Spleen (tissue), 11 donors: ENCODE data around the gene LRRK1. TPM values are rescaled to one million over a fixed set of nuclear protein-coding genes. Genes with fewer than 3 reads are reported as not detected.

Experiments
- DNase-seq: peaks from one replicate; pipeline ENCODE4 v3.0.0-alpha.2; 2020
- H3K27ac ChIP-seq, 8 donors: fragments of 200-600 bp; sonication (generic) in 7 of 8; 1 replicate in 4 of 8; 2 replicates in 4 of 8; pipeline versions ENCODE4 v1.5.0 to v1.8.0; 2016 to 2021; ENCODE audit warnings: inconsistent platforms in 4 of 8, mild to moderate bottlenecking in 4 of 8, moderate library complexity in 1 of 8
- H3K27me3 ChIP-seq, 7 donors: fragments of 200-600 bp; sonication (generic) in 6 of 7; replicated peaks in 1 of 7; 1 replicate in 4 of 7; 2 replicates in 3 of 7; pipeline versions ENCODE4 v1.5.0 to v1.8.0; 2016 to 2021; ENCODE audit warnings: inconsistent platforms in 3 of 7, mild to moderate bottlenecking in 1 of 7
- H3K36me3 ChIP-seq, 6 donors: fragments of 200-600 bp; sonication (generic) in 5 of 6; 1 replicate in 4 of 6; 2 replicates in 2 of 6; pipeline versions ENCODE4 v1.5.0 to v1.8.0; 2016 to 2021; ENCODE audit warnings: inconsistent platforms in 2 of 6
- H3K4me1 ChIP-seq, 6 donors: fragments of 200-600 bp; sonication (generic) in 5 of 6; 1 replicate in 3 of 6; 2 replicates in 3 of 6; pipeline versions ENCODE4 v1.5.0 to v1.8.0; 2016 to 2021; ENCODE audit warnings: inconsistent platforms in 3 of 6
- H3K4me3 ChIP-seq, 8 donors: fragments of 200-600 bp; sonication (generic) in 7 of 8; 1 replicate in 4 of 8; 2 replicates in 4 of 8; pipeline versions ENCODE4 v1.5.0 to v1.8.0; 2016 to 2021; ENCODE audit warnings: inconsistent platforms in 4 of 8, mild to moderate bottlenecking in 4 of 8, moderate library complexity in 2 of 8
- H3K9me3 ChIP-seq, 8 donors: fragments of 200-600 bp; sonication (generic) in 7 of 8; 1 replicate in 4 of 8; 2 replicates in 4 of 8; pipeline versions ENCODE4 v1.5.0 to v1.8.0; 2016 to 2021; ENCODE audit warnings: inconsistent platforms in 4 of 8
- CTCF ChIP-seq, 11 experiments: fragments of 200-600 bp in 7 of 11; fragments of 450-650 bp in 4 of 11; sonication (generic) in 4 of 11; IDR thresholded peaks in 8 of 11; conservative IDR thresholded peaks in 3 of 11; 1 replicate in 7 of 11; 2 replicates in 4 of 11; pipeline versions ENCODE4 v1.4.0 to v1.8.0; 2016 to 2021; ENCODE audit warnings: antibody characterized with exemption in 11 of 11, inconsistent platforms in 4 of 11, mild to moderate bottlenecking in 1 of 11
- POLR2A ChIP-seq, 3 donors: fragments of 450-650 bp; IDR thresholded peaks; one replicate each; pipeline ENCODE4 v1.5.1; 2017; ENCODE audit warnings: antibody characterized with exemption in 3 of 3, mild to moderate bottlenecking in 1 of 3
- POLR2AphosphoS5 ChIP-seq, 3 donors: sonication (generic); formaldehyde crosslinking; IDR thresholded peaks; one replicate each; pipeline ENCODE4 v1.5.1; 2017; ENCODE audit warnings: antibody characterized with exemption in 3 of 3
- WGBS, 5 donors: extraction: QIAGEN DNeasy Blood & Tissue Kit in 3 of 5; methylation state at CpG; one replicate each; pipeline versions ENCODE4 v1.1.5 to v1.1.7; 2013 to 2018; 5-methylcytosine and 5-hydroxymethylcytosine counted together
- intact Hi-C: fragments of 100-400 bp; cut with DNase I; formaldehyde crosslinking; loops from one replicate; pipeline ENCODE4 v1.15.0; 2023; ENCODE audit warnings: low total_unique reads
- polyA plus RNA-seq, 3 donors: library from polyadenylated mRNA; stranded (reverse); fragments of 200-250 nt; gene quantifications; one replicate each; pipeline ENCODE4 v1.2.1, GENCODE V29; 2013
- total RNA-seq, 7 donors: library from RNA; depleted of rRNA in 3 of 7; stranded (reverse); fragments of >200 nt in 3 of 7; fragmentation: NEBNext Ultra II Directional in 4 of 7; extraction: Animal tissue kit (Norgen Biotek cat#: 25700) in 4 of 7; gene quantifications; one replicate each; pipeline versions ENCODE4 v1.1.0 to v1.2.1, GENCODE V29; 2016 to 2021
- donor health status: healthy with polysubstance abuse.
- donor health status: DM: no; HTN: no; CAD: no; lungs with moderate emphysema.
- donor health status: DM: no; HTN: no; CAD: no.
- donor health status: Bipolar disorder and iron deficiency.
- donor health status: healthy.
- donor health status: DM: no; HTN: no; CAD: no.
- donor health status: DM: yes; HTN: yes; CAD: no.

LRRK1 gene
- total and polyA plus RNA-seq, 10 donors = 12.0 to 60.2 (median 48.8) TPM

- H3K4me1 ChIP-seq = peaks cover 0 to 23% (median 4%) of the 10 kb centered on the region in 6 donors
- H3K36me3 ChIP-seq = peaks cover 0 to 98% (median 51%) of the 10 kb centered on the region in 6 donors
- WGBS, 5 donors = 89 to 94% (median 92%) methylated on average over 18 to 19 of the region's 19 CpGs
- peak in 2 of 3 donors; percentile 3 to 54 for TF ChIP-seq POLR2AphosphoS5 (IDR thresholded peaks at IDR 0.05)
- TF ChIP-seq POLR2A (IDR thresholded peaks at IDR 0.05) = no peak
- no peak overlapping the region for H3K4me3 ChIP-seq
- intact Hi-C loops = no loop called here
- H3K27ac ChIP-seq = peak overlapping the region in 7 of 8 donors; percentile 9 to 74 (median 71)
- H3K27me3 ChIP-seq = no peaks in the 10 kb centered on the region
- DNase-seq = peak; percentile 51
- H3K9me3 ChIP-seq = peaks cover 0 to 6% (median 0%) of the 10 kb centered on the region in 8 donors
These were observed 126.9 kb downstream of the LRRK1 start for GRCh38 chr15:101045835-101046691.

- Histone ChIP-seq H3K9me3 (no peaks in the 10 kb centered on the region), H3K36me3 (peaks cover 0 to 100% (median 57%) of the 10 kb centered on the region in 6 donors), H3K4me1 (peaks cover 0 to 23% (median 4%) of the 10 kb centered on the region in 6 donors), H3K27me3 (no peaks in the 10 kb centered on the region), H3K4me3 (no peak overlapping the region), H3K27ac (peak overlapping the region in 6 of 8 donors; percentile 26 to 74 (median 72))
- WGBS, 5 donors = 58 to 75% (median 70%) methylated on average over 7 of the region's 7 CpGs
- DNase-seq = no peak
- intact Hi-C loops = no loop called here
- TF ChIP-seq POLR2A (IDR thresholded peaks at IDR 0.05) = no peak
- no peak for TF ChIP-seq POLR2AphosphoS5 (IDR thresholded peaks at IDR 0.05)
- TF ChIP-seq CTCF (IDR thresholded peaks at IDR 0.05 in 8 of 11, conservative IDR thresholded peaks at IDR 0.05 in 3 of 11) = no peak
These were observed 127.7 kb downstream of the LRRK1 start for GRCh38 chr15:101046826-101047225.

GRCh38 chr15:101047301-101047781 lies 128.2 kb downstream of the LRRK1 start:
- DNase-seq = peak; percentile 70
- Histone ChIP-seq H3K27me3 (no peaks in the 10 kb centered on the region), H3K9me3 (no peaks in the 10 kb centered on the region), H3K27ac (peak overlapping the region in 6 of 8 donors; percentile 4 to 74 (median 72)), H3K4me1 (peaks cover 0 to 23% (median 4%) of the 10 kb centered on the region in 6 donors), H3K36me3 (peaks cover 0 to 100% (median 59%) of the 10 kb centered on the region in 6 donors), H3K4me3 (no peak overlapping the region)
- intact Hi-C loops = no loop called here
- peak; percentile 83 to 88 (median 83) for TF ChIP-seq POLR2AphosphoS5 (IDR thresholded peaks at IDR 0.05)
- no peak for TF ChIP-seq CTCF (IDR thresholded peaks at IDR 0.05 in 8 of 11, conservative IDR thresholded peaks at IDR 0.05 in 3 of 11)
- no peak for TF ChIP-seq POLR2A (IDR thresholded peaks at IDR 0.05)
- 71 to 88% (median 84%) methylated on average over 22 of the region's 22 CpGs for WGBS, 5 donors

- peak; percentile 25 for DNase-seq
- Histone ChIP-seq H3K9me3 (no peaks in the 10 kb centered on the region), H3K4me1 (peaks cover 0 to 23% (median 4%) of the 10 kb centered on the region in 6 donors), H3K27me3 (no peaks in the 10 kb centered on the region), H3K36me3 (peaks cover 0 to 100% (median 63%) of the 10 kb centered on the region in 6 donors), H3K27ac (peak overlapping the region in 1 of 8 donors; percentile 42), H3K4me3 (no peak overlapping the region)
- WGBS, 5 donors = 73 to 84% (median 81%) methylated on average over 7 of the region's 7 CpGs
- TF ChIP-seq POLR2AphosphoS5 (IDR thresholded peaks at IDR 0.05) (no peak), CTCF (IDR thresholded peaks at IDR 0.05 in 8 of 11, conservative IDR thresholded peaks at IDR 0.05 in 3 of 11) (no peak), POLR2A (IDR thresholded peaks at IDR 0.05) (no peak)
- intact Hi-C loops = no loop called here
These were observed 129.0 kb downstream of the LRRK1 start for GRCh38 chr15:101048176-101048575.
